ENCODE data around the gene FAAP24.
"Not testable (repeated sequence)": the region's sequence is repeated elsewhere in the genome, so short reads cannot be mapped to it uniquely, and the experiment has no call there.

Gene FAAP24

DNA sequence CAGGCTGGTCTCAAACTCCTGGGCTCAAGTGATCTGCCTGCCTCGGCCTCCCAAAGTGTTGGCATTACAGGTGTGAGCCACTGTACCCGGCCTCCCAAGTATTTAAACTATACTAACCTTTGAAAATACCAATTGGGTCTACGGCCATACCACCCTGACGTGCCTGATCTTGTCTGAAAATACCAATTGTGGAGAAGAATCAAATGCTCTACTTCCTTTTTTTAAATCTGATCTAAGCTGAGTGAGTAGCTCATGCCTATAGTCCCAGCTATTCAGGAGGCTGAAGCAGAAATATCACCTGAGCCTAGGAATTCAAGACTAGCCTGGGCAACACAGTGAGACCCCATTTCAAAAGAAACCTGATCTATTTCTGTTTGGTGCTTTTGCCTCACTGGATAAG, 38.8 kb downstream of the FAAP24 start:
- H2BK5ac ChIP-seq (ENCODE audit: low read length); H3K79me1 ChIP-seq (ENCODE audit: low read length); H4K5ac ChIP-seq (ENCODE audit: low read length); H3K18ac ChIP-seq (ENCODE audit: low read length); H3K27ac ChIP-seq (ENCODE audit: low read depth, low read length); H3K56ac ChIP-seq (ENCODE audit: low read length); H3K23ac ChIP-seq (ENCODE audit: low read length); H3K36me3 ChIP-seq (ENCODE audit: control insufficient read depth, insufficient read depth, low read length); H3K27me3 ChIP-seq (ENCODE audit: insufficient read depth, low read length, poor library complexity); H3K9ac ChIP-seq (ENCODE audit: low read length); H3K4me3 ChIP-seq (ENCODE audit: low read length); H3K4me1 ChIP-seq (ENCODE audit: control insufficient read depth, low read depth, low read length); H3K4ac ChIP-seq (ENCODE audit: low read depth, low read length); H2AK5ac ChIP-seq (ENCODE audit: low read length); H4K8ac ChIP-seq (ENCODE audit: low read depth, low read length); H3K79me2 ChIP-seq (ENCODE audit: control insufficient read depth, insufficient read depth, low read length); H2BK15ac ChIP-seq (replicated peaks; ENCODE audit: low read depth); DNase-seq; H2BK120ac ChIP-seq (ENCODE audit: low read depth, low read length); H3K4me2 ChIP-seq (ENCODE audit: low read length): not testable (repeated sequence)
- no CpG with 5 or more reads among the region's 4 CpGs for WGBS (ENCODE audit: extremely low coverage, insufficient coverage, low lambda C conversion rate)

DNA sequence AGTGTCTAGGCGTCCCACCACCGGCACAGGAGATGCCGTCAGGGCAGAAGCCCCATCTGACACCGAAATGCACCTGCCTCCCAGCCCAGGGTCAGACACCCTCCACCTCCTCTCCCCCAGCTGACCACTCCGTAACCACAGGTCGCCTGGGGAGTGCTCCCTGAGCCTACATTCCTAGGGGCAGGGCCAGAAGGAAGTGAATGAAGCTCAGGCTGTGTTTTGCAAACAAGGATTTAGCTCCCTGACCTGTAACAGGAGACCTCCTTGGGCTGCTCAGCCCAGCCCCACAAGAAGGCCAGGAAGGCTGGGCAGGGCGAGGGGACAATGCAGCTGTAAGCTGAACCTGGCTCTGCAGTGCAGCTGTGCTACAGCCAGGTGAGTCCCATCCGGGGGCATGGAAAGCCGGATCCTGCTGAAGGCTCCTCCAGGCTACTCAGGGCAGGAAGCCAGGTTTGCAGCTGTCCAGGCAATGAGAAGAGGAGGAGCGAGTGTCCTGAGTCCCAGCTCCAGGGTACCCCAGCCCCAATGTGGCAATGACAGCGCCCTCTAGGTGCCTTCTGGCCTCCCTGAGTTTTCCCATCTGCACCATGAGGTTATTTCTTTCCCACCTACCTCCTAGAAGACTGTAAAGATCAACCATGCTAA, 50.6 kb downstream of the FAAP24 start:
- no peak overlapping the region for H3K27ac ChIP-seq (ENCODE audit: low read depth, low read length)
- H3K27me3 ChIP-seq (ENCODE audit: insufficient read depth, low read length, poor library complexity): no peaks in the 10 kb centered on the region
- H4K8ac ChIP-seq (ENCODE audit: low read depth, low read length): no peak overlapping the region
- WGBS (ENCODE audit: extremely low coverage, insufficient coverage, low lambda C conversion rate): no CpG with 5 or more reads among the region's 11 CpGs
- H3K23ac ChIP-seq (ENCODE audit: low read length): no peak overlapping the region
- H3K56ac ChIP-seq (ENCODE audit: low read length): peak overlapping the region; percentile 12
- H3K9ac ChIP-seq (ENCODE audit: low read length): peak overlapping the region; percentile 10
- peak; percentile 93 for DNase-seq
- H2BK120ac ChIP-seq (ENCODE audit: low read depth, low read length): no peak overlapping the region
- no peaks in the 10 kb centered on the region for H3K79me2 ChIP-seq (ENCODE audit: control insufficient read depth, insufficient read depth, low read length)
- H3K4ac ChIP-seq (ENCODE audit: low read depth, low read length): no peak overlapping the region
- H2BK5ac ChIP-seq (ENCODE audit: low read length): no peak overlapping the region
- H3K4me1 ChIP-seq (ENCODE audit: control insufficient read depth, low read depth, low read length): no peaks in the 10 kb centered on the region
- peaks cover 2% of the 10 kb centered on the region for H3K36me3 ChIP-seq (ENCODE audit: control insufficient read depth, insufficient read depth, low read length)
- no peak overlapping the region for H2AK5ac ChIP-seq (ENCODE audit: low read length)
- no peak overlapping the region for H3K18ac ChIP-seq (ENCODE audit: low read length)
- no peak overlapping the region for H2BK15ac ChIP-seq (replicated peaks; ENCODE audit: low read depth)
- H3K4me2 ChIP-seq (ENCODE audit: low read length): no peak overlapping the region
- no peak overlapping the region for H4K5ac ChIP-seq (ENCODE audit: low read length)
- no peak overlapping the region for H3K4me3 ChIP-seq (ENCODE audit: low read length)
- no peaks in the 10 kb centered on the region for H3K79me1 ChIP-seq (ENCODE audit: low read length)

DNA sequence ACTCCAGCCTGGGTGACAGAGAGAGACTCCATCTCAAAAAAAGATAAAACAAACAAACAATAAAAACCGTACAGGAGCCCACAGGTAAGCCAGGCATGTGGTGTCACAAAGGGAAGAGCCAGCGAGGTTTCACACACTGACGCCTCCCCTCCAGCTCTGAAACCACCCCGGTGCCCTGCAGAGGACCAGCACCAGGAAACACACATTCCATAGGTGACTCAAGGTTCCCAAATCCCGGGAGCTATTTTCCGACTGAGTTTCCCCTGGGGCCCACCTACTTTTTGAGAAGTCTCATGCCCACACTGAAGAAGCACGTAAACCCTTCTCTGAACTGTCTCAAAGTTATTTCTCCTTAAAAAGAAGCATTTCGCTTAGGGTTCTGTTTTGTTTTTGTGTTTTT, 52.4 kb downstream of the FAAP24 start:
- no peak overlapping the region for H4K8ac ChIP-seq (ENCODE audit: low read depth, low read length)
- H3K4ac ChIP-seq (ENCODE audit: low read depth, low read length): no peak overlapping the region
- H3K79me2 ChIP-seq (ENCODE audit: control insufficient read depth, insufficient read depth, low read length): no peaks in the 10 kb centered on the region
- H3K79me1 ChIP-seq (ENCODE audit: low read length): no peaks in the 10 kb centered on the region
- H3K56ac ChIP-seq (ENCODE audit: low read length): no peak overlapping the region
- no peaks in the 10 kb centered on the region for H3K27me3 ChIP-seq (ENCODE audit: insufficient read depth, low read length, poor library complexity)
- no peak overlapping the region for H2AK5ac ChIP-seq (ENCODE audit: low read length)
- peaks cover 2% of the 10 kb centered on the region for H3K36me3 ChIP-seq (ENCODE audit: control insufficient read depth, insufficient read depth, low read length)
- peak; percentile 42 for DNase-seq
- no peak overlapping the region for H2BK5ac ChIP-seq (ENCODE audit: low read length)
- H3K23ac ChIP-seq (ENCODE audit: low read length): no peak overlapping the region
- H3K18ac ChIP-seq (ENCODE audit: low read length): no peak overlapping the region
- no peak overlapping the region for H3K4me2 ChIP-seq (ENCODE audit: low read length)
- H4K5ac ChIP-seq (ENCODE audit: low read length): no peak overlapping the region
- no peak overlapping the region for H2BK120ac ChIP-seq (ENCODE audit: low read depth, low read length)
- no peak overlapping the region for H3K27ac ChIP-seq (ENCODE audit: low read depth, low read length)
- H2BK15ac ChIP-seq (replicated peaks; ENCODE audit: low read depth): no peak overlapping the region
- no CpG with 5 or more reads among the region's 8 CpGs for WGBS (ENCODE audit: extremely low coverage, insufficient coverage, low lambda C conversion rate)
- no peak overlapping the region for H3K9ac ChIP-seq (ENCODE audit: low read length)
- no peaks in the 10 kb centered on the region for H3K4me1 ChIP-seq (ENCODE audit: control insufficient read depth, low read depth, low read length)
- no peak overlapping the region for H3K4me3 ChIP-seq (ENCODE audit: low read length)

DNA sequence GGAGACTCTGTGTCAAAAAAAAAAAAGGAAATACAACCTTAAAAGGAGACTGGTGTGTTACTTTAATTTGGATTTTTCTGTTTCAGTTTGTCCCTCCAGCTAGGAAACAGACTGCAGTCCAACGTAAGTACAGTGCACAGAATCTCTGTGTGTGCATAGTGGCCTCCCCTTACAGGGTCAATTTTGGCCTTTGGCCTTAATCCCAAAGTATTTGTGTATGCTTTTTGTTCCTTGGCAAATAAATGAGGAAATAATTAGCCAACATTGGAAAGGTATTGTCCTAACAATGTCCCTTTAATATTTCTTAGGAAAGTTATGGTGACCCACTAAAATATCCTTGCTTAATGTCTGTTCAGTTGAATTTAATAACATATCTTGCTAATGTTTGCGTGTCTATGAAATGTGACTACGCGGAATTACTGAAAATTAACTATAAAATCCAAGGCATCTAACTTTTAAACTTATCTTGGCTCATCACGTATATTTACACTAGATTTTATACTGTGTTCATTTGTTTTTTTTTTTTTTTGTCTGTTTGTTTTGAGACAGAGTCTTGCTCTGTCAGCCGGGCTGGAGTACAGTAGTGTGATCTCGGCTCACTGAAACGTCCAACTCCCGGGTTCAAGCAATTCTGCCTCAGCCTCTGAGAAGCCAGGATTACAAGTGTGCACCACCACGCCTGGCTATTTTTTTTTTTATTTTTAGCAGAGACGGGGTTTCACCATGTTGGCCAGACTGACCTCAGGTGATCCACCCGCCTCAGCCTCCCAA, 53.6 kb downstream of the FAAP24 start:
- not testable (repeated sequence) for H3K4me2 ChIP-seq (ENCODE audit: low read length)

DNA sequence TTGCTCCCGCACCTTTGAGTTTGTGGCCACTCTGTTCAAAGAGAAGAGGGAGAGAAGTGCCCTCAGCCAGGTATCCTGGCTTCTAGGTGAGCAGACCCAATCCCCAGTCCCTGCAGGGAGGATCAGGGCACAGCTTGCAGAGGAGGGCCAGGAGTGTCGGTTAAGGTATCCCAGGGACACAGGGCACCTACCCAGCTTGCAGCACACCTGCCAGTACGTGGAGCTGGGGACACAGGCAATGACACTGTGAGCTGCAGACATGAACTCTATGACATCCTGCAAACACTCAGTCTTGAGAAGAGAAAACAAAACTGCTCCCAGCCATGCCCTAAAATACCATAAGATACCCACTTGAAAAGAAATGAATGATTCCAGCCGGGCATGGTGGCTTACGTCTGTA, 54.6 kb downstream of the FAAP24 start:
- not testable (repeated sequence) for H2BK15ac ChIP-seq (replicated peaks; ENCODE audit: low read depth); H3K4me2 ChIP-seq (ENCODE audit: low read length); H3K4me1 ChIP-seq (ENCODE audit: control insufficient read depth, low read depth, low read length); H3K79me2 ChIP-seq (ENCODE audit: control insufficient read depth, insufficient read depth, low read length); H3K79me1 ChIP-seq (ENCODE audit: low read length); H3K56ac ChIP-seq (ENCODE audit: low read length); H3K9ac ChIP-seq (ENCODE audit: low read length); H3K23ac ChIP-seq (ENCODE audit: low read length); DNase-seq; H3K27ac ChIP-seq (ENCODE audit: low read depth, low read length); H3K27me3 ChIP-seq (ENCODE audit: insufficient read depth, low read length, poor library complexity); H2BK5ac ChIP-seq (ENCODE audit: low read length); H2AK5ac ChIP-seq (ENCODE audit: low read length); H3K36me3 ChIP-seq (ENCODE audit: control insufficient read depth, insufficient read depth, low read length); H3K4ac ChIP-seq (ENCODE audit: low read depth, low read length); H4K8ac ChIP-seq (ENCODE audit: low read depth, low read length); H3K4me3 ChIP-seq (ENCODE audit: low read length); H2BK120ac ChIP-seq (ENCODE audit: low read depth, low read length); H4K5ac ChIP-seq (ENCODE audit: low read length); H3K18ac ChIP-seq (ENCODE audit: low read length)
- WGBS (ENCODE audit: extremely low coverage, insufficient coverage, low lambda C conversion rate): no CpG with 5 or more reads among the region's 5 CpGs

More for the DNA sequence above, 53.6 kb downstream of the FAAP24 start:
- not testable (repeated sequence) for H3K36me3 ChIP-seq (ENCODE audit: control insufficient read depth, insufficient read depth, low read length); H2BK15ac ChIP-seq (replicated peaks; ENCODE audit: low read depth); H2AK5ac ChIP-seq (ENCODE audit: low read length); H3K4me1 ChIP-seq (ENCODE audit: control insufficient read depth, low read depth, low read length); H3K18ac ChIP-seq (ENCODE audit: low read length); H3K79me2 ChIP-seq (ENCODE audit: control insufficient read depth, insufficient read depth, low read length); H3K56ac ChIP-seq (ENCODE audit: low read length); H4K8ac ChIP-seq (ENCODE audit: low read depth, low read length); H3K4me3 ChIP-seq (ENCODE audit: low read length); H2BK120ac ChIP-seq (ENCODE audit: low read depth, low read length); H3K79me1 ChIP-seq (ENCODE audit: low read length); H3K23ac ChIP-seq (ENCODE audit: low read length); DNase-seq; H3K9ac ChIP-seq (ENCODE audit: low read length); H2BK5ac ChIP-seq (ENCODE audit: low read length); H3K27ac ChIP-seq (ENCODE audit: low read depth, low read length); H4K5ac ChIP-seq (ENCODE audit: low read length); H3K4ac ChIP-seq (ENCODE audit: low read depth, low read length); H3K27me3 ChIP-seq (ENCODE audit: insufficient read depth, low read length, poor library complexity)
- no CpG with 5 or more reads among the region's 12 CpGs for WGBS (ENCODE audit: extremely low coverage, insufficient coverage, low lambda C conversion rate)
